Measurements from ENCODE around the gene ASB6. TPM values are rescaled to one million over a fixed set of nuclear protein-coding genes. Genes with fewer than 3 reads are reported as not detected.

Gene ASB6
- total and polyA plus RNA-seq, 2 of the 13 experiments (the other 11 are each of a cell fraction or from before 2014, with no cell fraction given) = 8.2 to 8.4 TPM

DNA sequence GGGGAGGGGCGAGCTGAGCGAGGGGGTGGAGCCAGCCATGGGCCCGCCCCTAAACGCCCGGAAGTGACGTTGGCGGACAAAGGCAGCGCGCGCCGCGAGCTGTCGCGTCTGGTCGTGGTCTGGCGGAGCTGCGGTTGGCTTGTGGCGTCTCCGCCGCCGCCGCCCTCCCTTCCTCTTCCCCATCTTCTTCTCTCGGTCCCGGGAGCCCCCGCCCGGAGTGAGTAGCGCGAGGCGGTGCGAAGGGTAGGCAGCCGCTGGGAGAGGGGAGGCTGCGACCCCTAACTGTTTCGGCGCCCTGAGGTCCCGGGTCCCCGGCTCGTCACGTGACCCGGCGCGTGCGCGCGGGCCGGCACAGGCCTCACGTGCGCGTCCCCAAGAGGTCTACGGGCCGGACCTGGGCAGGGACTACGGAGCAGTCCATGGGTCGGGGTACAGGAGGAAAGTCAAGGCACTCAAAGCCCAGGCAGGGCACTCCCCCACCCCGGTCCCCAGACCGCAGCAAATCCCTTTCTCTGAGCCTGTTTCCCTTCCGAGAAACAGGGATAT lies 15.8 kb downstream of the ASB6 start, which contains the start of gene NTMT1 (continued):
- TF ChIP-seq HNRNPL (IDR thresholded peaks at IDR 0.05; ENCODE audit: low read depth, low read length) (no peak), NFE2 (CRISPR knock-in tag; IDR thresholded peaks at IDR 0.05) (no peak), ZNF639 (CRISPR knock-in tag; conservative IDR thresholded peaks at IDR 0.05) (no peak), ZFP36 (IDR thresholded peaks at IDR 0.05; ENCODE audit: borderline replicate concordance, low read depth, low read length, partially characterized antibody) (no peak), GABPA (IDR thresholded peaks at IDR 0.05; ENCODE audit: low read depth, low read length) (peak; percentile 78), GABPA (CRISPR knock-in tag; IDR thresholded peaks at IDR 0.05; ENCODE audit: low read depth) (peak; percentile 90), TEF (CRISPR knock-in tag; IDR thresholded peaks at IDR 0.05) (no peak), ZNF788 (CRISPR knock-in tag; IDR thresholded peaks at IDR 0.05; ENCODE audit: borderline replicate concordance) (peak; percentile 41; the same call in 1 of the 2 replicates), ZGPAT (CRISPR knock-in tag; IDR thresholded peaks at IDR 0.05) (peak; percentile 67; the same call in 1 of the 2 replicates), MTF1 (CRISPR knock-in tag; IDR thresholded peaks at IDR 0.05) (no peak), ZNF703 (CRISPR knock-in tag; IDR thresholded peaks at IDR 0.05; ENCODE audit: borderline replicate concordance) (no peak), ZSCAN30 (CRISPR knock-in tag; IDR thresholded peaks at IDR 0.05) (no peak), ZNF460 (CRISPR knock-in tag; IDR thresholded peaks at IDR 0.05; ENCODE audit: borderline replicate concordance) (no peak), HCFC1 (IDR thresholded peaks at IDR 0.05; ENCODE audit: low read depth, low read length) (peak; percentile 16; the same call in 1 of the 2 replicates), ZNF749 (CRISPR knock-in tag; IDR thresholded peaks at IDR 0.05; ENCODE audit: borderline replicate concordance) (no peak), ZKSCAN5 (CRISPR knock-in tag; IDR thresholded peaks at IDR 0.05) (no peak), PHF20 (CRISPR knock-in tag; IDR thresholded peaks at IDR 0.05) (peak; percentile 76), ZNF143 (CRISPR knock-in tag; IDR thresholded peaks at IDR 0.05) (no peak), MBNL3 (CRISPR knock-in tag; conservative IDR thresholded peaks at IDR 0.05) (no peak), ZNF709 (CRISPR knock-in tag; IDR thresholded peaks at IDR 0.05) (peak; percentile 83; the same call in 1 of the 2 replicates)
- TF ChIP-seq, protein P1, sequence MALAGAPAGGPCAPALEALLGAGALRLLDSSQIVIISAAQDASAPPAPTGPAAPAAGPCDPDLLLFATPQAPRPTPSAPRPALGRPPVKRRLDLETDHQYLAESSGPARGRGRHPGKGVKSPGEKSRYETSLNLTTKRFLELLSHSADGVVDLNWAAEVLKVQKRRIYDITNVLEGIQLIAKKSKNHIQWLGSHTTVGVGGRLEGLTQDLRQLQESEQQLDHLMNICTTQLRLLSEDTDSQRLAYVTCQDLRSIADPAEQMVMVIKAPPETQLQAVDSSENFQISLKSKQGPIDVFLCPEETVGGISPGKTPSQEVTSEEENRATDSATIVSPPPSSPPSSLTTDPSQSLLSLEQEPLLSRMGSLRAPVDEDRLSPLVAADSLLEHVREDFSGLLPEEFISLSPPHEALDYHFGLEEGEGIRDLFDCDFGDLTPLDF (CRISPR knock-in tag; IDR thresholded peaks at IDR 0.05) = peak; percentile 70
- TF ChIP-seq, protein P2, sequence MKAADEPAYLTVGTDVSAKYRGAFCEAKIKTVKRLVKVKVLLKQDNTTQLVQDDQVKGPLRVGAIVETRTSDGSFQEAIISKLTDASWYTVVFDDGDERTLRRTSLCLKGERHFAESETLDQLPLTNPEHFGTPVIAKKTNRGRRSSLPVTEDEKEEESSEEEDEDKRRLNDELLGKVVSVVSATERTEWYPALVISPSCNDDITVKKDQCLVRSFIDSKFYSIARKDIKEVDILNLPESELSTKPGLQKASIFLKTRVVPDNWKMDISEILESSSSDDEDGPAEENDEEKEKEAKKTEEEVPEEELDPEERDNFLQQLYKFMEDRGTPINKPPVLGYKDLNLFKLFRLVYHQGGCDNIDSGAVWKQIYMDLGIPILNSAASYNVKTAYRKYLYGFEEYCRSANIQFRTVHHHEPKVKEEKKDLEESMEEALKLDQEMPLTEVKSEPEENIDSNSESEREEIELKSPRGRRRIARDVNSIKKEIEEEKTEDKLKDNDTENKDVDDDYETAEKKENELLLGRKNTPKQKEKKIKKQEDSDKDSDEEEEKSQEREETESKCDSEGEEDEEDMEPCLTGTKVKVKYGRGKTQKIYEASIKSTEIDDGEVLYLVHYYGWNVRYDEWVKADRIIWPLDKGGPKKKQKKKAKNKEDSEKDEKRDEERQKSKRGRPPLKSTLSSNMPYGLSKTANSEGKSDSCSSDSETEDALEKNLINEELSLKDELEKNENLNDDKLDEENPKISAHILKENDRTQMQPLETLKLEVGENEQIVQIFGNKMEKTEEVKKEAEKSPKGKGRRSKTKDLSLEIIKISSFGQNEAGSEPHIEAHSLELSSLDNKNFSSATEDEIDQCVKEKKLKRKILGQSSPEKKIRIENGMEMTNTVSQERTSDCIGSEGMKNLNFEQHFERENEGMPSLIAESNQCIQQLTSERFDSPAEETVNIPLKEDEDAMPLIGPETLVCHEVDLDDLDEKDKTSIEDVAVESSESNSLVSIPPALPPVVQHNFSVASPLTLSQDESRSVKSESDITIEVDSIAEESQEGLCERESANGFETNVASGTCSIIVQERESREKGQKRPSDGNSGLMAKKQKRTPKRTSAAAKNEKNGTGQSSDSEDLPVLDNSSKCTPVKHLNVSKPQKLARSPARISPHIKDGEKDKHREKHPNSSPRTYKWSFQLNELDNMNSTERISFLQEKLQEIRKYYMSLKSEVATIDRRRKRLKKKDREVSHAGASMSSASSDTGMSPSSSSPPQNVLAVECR (CRISPR knock-in tag; IDR thresholded peaks at IDR 0.05; ENCODE audit: borderline replicate concordance) = peak; percentile 90
